Right renal pelvis (tissue), 4 donors: ENCODE measurements around the gene TRAFD1. TPM values are rescaled to one million over a fixed set of nuclear protein-coding genes. Genes with fewer than 3 reads are reported as not detected.
A peak's percentile ranks its signal among the peaks of the same experiment; 100 is the strongest.

Experiments used
- DNase-seq, 4 donors: peaks; one replicate each; pipeline ENCODE4 v3.0.0-alpha.2; 2013; ENCODE audit warnings: low read depth in 4 of 4, low spot score in 3 of 4, missing footprints in 1 of 4
- polyA plus RNA-seq, 4 donors: library from polyadenylated mRNA; unstranded; fragments of 120-200 nt; gene quantifications; one replicate each; pipeline ENCODE4 v1.2.1, GENCODE V29; 2013; ENCODE audit not compliant: insufficient read length in 4 of 4

Gene TRAFD1
- polyA plus RNA-seq, 4 donors = 38.2 to 46.7 (median 41.2) TPM

GRCh38 chr12:112194601-112195247 is 69.4 kb downstream of the TRAFD1 start:
- no peak for DNase-seq

GRCh38 chr12:112196196-112196875 is 71.0 kb downstream of the TRAFD1 start:
- no peak for DNase-seq

GRCh38 chr12:112198120-112198733 is 72.9 kb downstream of the TRAFD1 start:
- DNase-seq = peak in 3 of 4 donors; percentile 12 to 39 (median 23)

- no peak for DNase-seq
Observed at GRCh38 chr12:112199136-112199535, 73.8 kb downstream of the TRAFD1 start.

Other genes with a start within 250 kb of the TRAFD1 start
- 10 to 100 TPM; 29.4 to 38.0 (median 34.3) TPM for gene TMEM116, start 112.4 kb upstream of the TRAFD1 start, polyA plus RNA-seq
- gene ERP29, start 112.1 kb upstream of the TRAFD1 start, polyA plus RNA-seq = 100 to 1,000 TPM; 147 to 176 (median 152) TPM
- gene NAA25, start 16.8 kb upstream of the TRAFD1 start, polyA plus RNA-seq = 10 to 100 TPM; 18.7 to 23.8 (median 22.9) TPM